ENCODE data around the gene RBM42. TPM values are rescaled to one million over a fixed set of nuclear protein-coding genes. Genes with fewer than 3 reads are reported as not detected.

Gene RBM42
- total and polyA plus RNA-seq, 2 of the 13 experiments (the other 11 are each of a cell fraction or from before 2014, with no cell fraction given) = 27.2 to 55.3 TPM

- TF ChIP-seq HMGXB3 (CRISPR knock-in tag; IDR thresholded peaks at IDR 0.05; ENCODE audit: borderline replicate concordance) (peak; percentile 97), GRHL1 (CRISPR knock-in tag; conservative IDR thresholded peaks at IDR 0.05) (no peak), ZNF563 (CRISPR knock-in tag; IDR thresholded peaks at IDR 0.05) (peak; percentile 43; the same call in 1 of the 2 replicates), POLR2G (IDR thresholded peaks at IDR 0.05; ENCODE audit: low read depth, low read length) (peak; percentile 88), ATF7 (IDR thresholded peaks at IDR 0.05) (peak; percentile 100), ATF7 (CRISPR knock-in tag; IDR thresholded peaks at IDR 0.05) (peak; percentile 99), TOE1 (CRISPR knock-in tag; IDR thresholded peaks at IDR 0.05) (no peak), HNF1B (CRISPR knock-in tag; IDR thresholded peaks at IDR 0.05) (peak; percentile 81), SAFB2 (CRISPR knock-in tag; IDR thresholded peaks at IDR 0.05; ENCODE audit: borderline replicate concordance, low read depth) (no peak), TOPORS (CRISPR knock-in tag; IDR thresholded peaks at IDR 0.05) (no peak), ZZZ3 (CRISPR knock-in tag; IDR thresholded peaks at IDR 0.05; ENCODE audit: borderline replicate concordance) (peak; percentile 90; the same call in 1 of the 2 replicates), DR1 (CRISPR knock-in tag; IDR thresholded peaks at IDR 0.05) (peak; percentile 85), ZNF24 (IDR thresholded peaks at IDR 0.05) (no peak), ZNF879 (CRISPR knock-in tag; IDR thresholded peaks at IDR 0.05) (no peak), JUNB (CRISPR knock-in tag; IDR thresholded peaks at IDR 0.05; ENCODE audit: borderline replicate concordance) (no peak), PRMT3 (CRISPR knock-in tag; IDR thresholded peaks at IDR 0.05; ENCODE audit: borderline replicate concordance, low read depth) (no peak), ZNF34 (CRISPR knock-in tag; IDR thresholded peaks at IDR 0.05; ENCODE audit: borderline replicate concordance) (no peak)
- TF ChIP-seq, protein P1, sequence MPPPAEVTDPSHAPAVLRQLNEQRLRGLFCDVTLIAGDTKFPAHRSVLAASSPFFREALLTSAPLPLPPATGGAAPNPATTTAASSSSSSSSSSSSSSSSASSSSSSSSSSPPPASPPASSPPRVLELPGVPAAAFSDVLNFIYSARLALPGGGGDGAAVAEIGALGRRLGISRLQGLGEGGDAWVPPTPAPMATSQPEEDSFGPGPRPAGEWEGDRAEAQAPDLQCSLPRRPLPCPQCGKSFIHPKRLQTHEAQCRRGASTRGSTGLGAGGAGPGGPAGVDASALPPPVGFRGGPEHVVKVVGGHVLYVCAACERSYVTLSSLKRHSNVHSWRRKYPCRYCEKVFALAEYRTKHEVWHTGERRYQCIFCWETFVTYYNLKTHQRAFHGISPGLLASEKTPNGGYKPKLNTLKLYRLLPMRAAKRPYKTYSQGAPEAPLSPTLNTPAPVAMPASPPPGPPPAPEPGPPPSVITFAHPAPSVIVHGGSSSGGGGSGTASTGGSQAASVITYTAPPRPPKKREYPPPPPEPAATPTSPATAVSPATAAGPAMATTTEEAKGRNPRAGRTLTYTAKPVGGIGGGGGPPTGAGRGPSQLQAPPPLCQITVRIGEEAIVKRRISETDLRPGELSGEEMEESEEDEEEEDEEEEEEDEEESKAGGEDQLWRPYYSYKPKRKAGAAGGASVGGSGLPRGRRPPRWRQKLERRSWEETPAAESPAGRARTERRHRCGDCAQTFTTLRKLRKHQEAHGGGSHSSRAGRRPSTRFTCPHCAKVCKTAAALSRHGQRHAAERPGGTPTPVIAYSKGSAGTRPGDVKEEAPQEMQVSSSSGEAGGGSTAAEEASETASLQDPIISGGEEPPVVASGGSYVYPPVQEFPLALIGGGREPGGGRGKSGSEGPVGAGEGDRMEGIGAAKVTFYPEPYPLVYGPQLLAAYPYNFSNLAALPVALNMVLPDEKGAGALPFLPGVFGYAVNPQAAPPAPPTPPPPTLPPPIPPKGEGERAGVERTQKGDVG (CRISPR knock-in tag; IDR thresholded peaks at IDR 0.05; ENCODE audit: borderline replicate concordance) = no peak
These were observed at the start of gene RBM42 (continued) for GRCh38 chr19:35628565-35629331.
